Head of caudate nucleus (tissue), 42 donors: Measurements from ENCODE around the gene MTUS2.
A peak's percentile ranks its signal among the peaks of the same experiment; 100 is the strongest.

Experiments used
- DNase-seq, 42 donors: peaks; one replicate each; pipeline versions ENCODE4 v3.0.0 to v3.0.0-alpha.2; 2020 to 2021; ENCODE audit warnings: mixed read lengths in 7 of 42
- intact Hi-C: fragments of 100-400 bp; cut with DNase I; formaldehyde crosslinking; loops from one replicate; pipeline ENCODE4 v1.15.0; 2022

MTUS2 gene

GRCh38 chr13:29405401-29405800, 585.3 kb downstream of the MTUS2 start:
- DNase-seq, result peak in 2 of 42 donors; percentile 14 to 16

GRCh38 chr13:29411481-29411880, 591.3 kb downstream of the MTUS2 start:
- intact Hi-C loops, result no loop called here
- DNase-seq, result no peak

More at GRCh38 chr13:29405401-29405800, 585.3 kb downstream of the MTUS2 start:
- intact Hi-C loops, result no loop called here

- DNase-seq, result no peak
- intact Hi-C loops, result no loop called here
Measured at GRCh38 chr13:29418026-29418425, 597.9 kb downstream of the MTUS2 start.

GRCh38 chr13:29421118-29421517, 601.0 kb downstream of the MTUS2 start:
- intact Hi-C loops, result no loop called here
- no peak for DNase-seq

GRCh38 chr13:29422015-29422414, 601.9 kb downstream of the MTUS2 start:
- no peak for DNase-seq
- intact Hi-C loops, result no loop called here

GRCh38 chr13:29423050-29423449, 602.9 kb downstream of the MTUS2 start:
- intact Hi-C loops, result no loop called here
- DNase-seq, result no peak

GRCh38 chr13:29427937-29428309, 607.8 kb downstream of the MTUS2 start:
- intact Hi-C loops, result no loop called here
- no peak for DNase-seq

GRCh38 chr13:29428310-29429181, 608.4 kb downstream of the MTUS2 start:
- DNase-seq, result peak in 41 of 42 donors; percentile 9 to 75 (median 43)
- intact Hi-C loops, result no loop called here

- intact Hi-C loops, result no loop called here
- no peak for DNase-seq
Measured at GRCh38 chr13:29429286-29429900, 609.3 kb downstream of the MTUS2 start.

- no peak for DNase-seq
- intact Hi-C loops, result no loop called here
Measured at GRCh38 chr13:29434217-29434945, 614.2 kb downstream of the MTUS2 start.

GRCh38 chr13:29435125-29435911, 615.2 kb downstream of the MTUS2 start:
- intact Hi-C loops, result no loop called here

GRCh38 chr13:29436291-29436690, 616.2 kb downstream of the MTUS2 start:
- intact Hi-C loops, result no loop called here

More at GRCh38 chr13:29435125-29435911, 615.2 kb downstream of the MTUS2 start:
- no peak for DNase-seq

GRCh38 chr13:29436721-29437280, 616.7 kb downstream of the MTUS2 start:
- intact Hi-C loops, result no loop called here
- DNase-seq, result no peak

More at GRCh38 chr13:29436291-29436690, 616.2 kb downstream of the MTUS2 start:
- DNase-seq, result no peak

- intact Hi-C loops, result no loop called here
- DNase-seq, result no peak
Measured at GRCh38 chr13:29438769-29439168, 618.6 kb downstream of the MTUS2 start.

- no peak for DNase-seq
- intact Hi-C loops, result no loop called here
Measured at GRCh38 chr13:29439601-29440388, 619.7 kb downstream of the MTUS2 start.

- intact Hi-C loops, result no loop called here
- no peak for DNase-seq
Measured at GRCh38 chr13:29441306-29441705, 621.2 kb downstream of the MTUS2 start.

GRCh38 chr13:29446016-29446415, 625.9 kb downstream of the MTUS2 start:
- peak in 1 of 42 donors; percentile 21 for DNase-seq
- intact Hi-C loops, result no loop called here

- intact Hi-C loops, result no loop called here
- DNase-seq, result peak in 1 of 42 donors; percentile 20
Measured at GRCh38 chr13:29448174-29448573, 628.0 kb downstream of the MTUS2 start.
